ENCODE data around the gene CMSS1. TPM values are rescaled to one million over a fixed set of nuclear protein-coding genes. Genes with fewer than 3 reads are reported as not detected.

Gene CMSS1
- total and polyA plus RNA-seq, 8 donors: 14.4 to 29.9 (median 15.9) TPM

DNA sequence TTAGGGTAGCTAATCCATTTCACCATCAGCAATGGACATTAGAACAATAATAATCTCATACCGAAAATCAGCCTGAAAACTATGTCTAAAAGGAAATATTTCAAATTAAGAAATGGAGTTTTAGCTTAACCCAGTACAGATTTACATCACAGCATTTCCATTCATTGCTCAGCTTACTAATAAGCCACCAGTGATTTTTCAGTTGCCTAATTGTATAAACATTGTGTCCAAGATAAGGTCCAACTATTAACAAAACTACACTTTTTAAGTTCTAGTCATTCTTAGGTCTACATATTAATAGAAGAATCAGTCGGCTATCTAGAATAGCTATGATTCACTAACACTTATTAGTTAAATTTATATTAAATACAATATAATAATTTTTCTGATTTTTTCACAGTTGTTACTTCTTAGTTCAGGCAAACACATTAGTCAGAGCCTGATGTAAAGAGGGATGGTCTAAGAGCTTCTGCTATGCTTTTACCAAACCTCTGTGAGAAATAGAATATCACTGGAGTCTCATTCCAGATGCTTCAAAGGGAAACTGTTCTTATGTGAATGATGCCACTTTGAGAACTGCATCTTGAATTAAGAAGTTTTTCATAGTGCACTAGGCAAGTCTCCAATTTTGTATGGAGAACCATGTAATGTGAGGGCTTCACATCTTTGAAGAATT is 74.1 kb downstream of the CMSS1 start:
- Histone ChIP-seq H3K4me1 (no peaks in the 10 kb centered on the region), H3K27ac (no peak overlapping the region), H3K4me3 (no peak overlapping the region), H3K36me3 (no peaks in the 10 kb centered on the region), H3K9me3 (no peaks in the 10 kb centered on the region), H3K27me3 (no peaks in the 10 kb centered on the region)
- no peak for DNase-seq
- no peak for FAIRE-seq
- TF ChIP-seq, protein P1, sequence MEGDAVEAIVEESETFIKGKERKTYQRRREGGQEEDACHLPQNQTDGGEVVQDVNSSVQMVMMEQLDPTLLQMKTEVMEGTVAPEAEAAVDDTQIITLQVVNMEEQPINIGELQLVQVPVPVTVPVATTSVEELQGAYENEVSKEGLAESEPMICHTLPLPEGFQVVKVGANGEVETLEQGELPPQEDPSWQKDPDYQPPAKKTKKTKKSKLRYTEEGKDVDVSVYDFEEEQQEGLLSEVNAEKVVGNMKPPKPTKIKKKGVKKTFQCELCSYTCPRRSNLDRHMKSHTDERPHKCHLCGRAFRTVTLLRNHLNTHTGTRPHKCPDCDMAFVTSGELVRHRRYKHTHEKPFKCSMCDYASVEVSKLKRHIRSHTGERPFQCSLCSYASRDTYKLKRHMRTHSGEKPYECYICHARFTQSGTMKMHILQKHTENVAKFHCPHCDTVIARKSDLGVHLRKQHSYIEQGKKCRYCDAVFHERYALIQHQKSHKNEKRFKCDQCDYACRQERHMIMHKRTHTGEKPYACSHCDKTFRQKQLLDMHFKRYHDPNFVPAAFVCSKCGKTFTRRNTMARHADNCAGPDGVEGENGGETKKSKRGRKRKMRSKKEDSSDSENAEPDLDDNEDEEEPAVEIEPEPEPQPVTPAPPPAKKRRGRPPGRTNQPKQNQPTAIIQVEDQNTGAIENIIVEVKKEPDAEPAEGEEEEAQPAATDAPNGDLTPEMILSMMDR (IDR thresholded peaks at IDR 0.05): no peak
- WGBS, 2 donors: 89 to 92% methylated on average over 2 of the region's 2 CpGs
- no peak for ATAC-seq
- intact Hi-C loops (cut with DNase I): no loop called here

DNA sequence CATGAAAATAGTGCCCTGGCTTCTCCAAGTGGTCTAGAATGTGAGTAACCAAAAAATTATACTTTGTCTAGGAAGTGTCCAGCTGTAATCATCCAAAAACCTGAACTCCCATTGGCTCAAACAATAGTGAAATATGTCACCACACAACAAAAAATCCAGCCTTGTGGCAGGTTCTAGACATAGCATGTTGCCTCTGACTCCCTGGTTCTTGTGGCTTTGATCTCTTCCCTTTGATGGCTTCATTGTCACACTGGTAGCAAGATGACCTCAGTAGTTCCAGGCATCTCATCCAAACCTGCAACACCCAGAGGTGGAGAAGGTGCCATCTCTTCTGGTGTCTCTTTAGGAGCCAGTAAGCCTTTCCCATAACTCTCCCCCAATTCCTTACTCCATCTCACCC is 74.7 kb downstream of the CMSS1 start:
- no peaks in the 10 kb centered on the region for H3K4me1 ChIP-seq
- FAIRE-seq: no peak
- intact Hi-C loops (cut with DNase I): no loop called here

DNA sequence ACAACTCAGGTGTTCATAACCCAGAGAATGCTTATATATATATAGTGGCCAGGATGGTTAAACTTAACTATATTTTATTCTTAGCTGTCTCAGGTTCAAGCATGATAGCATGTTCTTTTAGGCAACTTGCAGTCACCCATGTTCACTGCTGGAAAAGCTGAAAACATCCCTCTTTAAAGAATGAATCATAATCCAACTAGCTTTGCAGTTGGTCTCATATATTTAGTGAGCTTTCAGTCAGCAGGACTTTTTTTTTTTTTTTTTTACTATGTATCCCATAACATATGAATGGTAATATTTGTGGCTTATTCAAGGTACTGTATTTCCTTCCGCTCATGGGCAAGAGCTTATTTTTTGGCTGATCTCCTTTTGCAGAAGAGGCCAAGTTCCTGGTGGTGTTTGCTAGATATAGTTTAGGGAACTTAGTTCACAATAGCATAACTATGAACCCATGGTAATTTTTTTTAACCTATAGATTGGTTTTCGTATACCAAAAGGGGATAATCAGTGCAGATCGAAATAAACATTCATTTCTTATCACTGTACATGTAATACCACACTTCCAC is 77.6 kb downstream of the CMSS1 start:
- DNase-seq (no peak), ATAC-seq (peak in 1 of 4 donors; percentile 27), FAIRE-seq (no peak)
- no peaks in the 10 kb centered on the region for H3K9me3 ChIP-seq
- H3K36me3 ChIP-seq: no peaks in the 10 kb centered on the region
- no peaks in the 10 kb centered on the region for H3K27me3 ChIP-seq
- no peak overlapping the region for H3K27ac ChIP-seq
- TF ChIP-seq, protein P1 (IDR thresholded peaks at IDR 0.05): no peak
- 92 to 93% methylated on average over 3 of the region's 3 CpGs for WGBS, 2 donors
- intact Hi-C loops (cut with DNase I): no loop called here
- no peak overlapping the region for H3K4me3 ChIP-seq
- H3K4me1 ChIP-seq: no peaks in the 10 kb centered on the region

More for the DNA sequence above, 74.7 kb downstream of the CMSS1 start:
- no peaks in the 10 kb centered on the region for H3K9me3 ChIP-seq
- ATAC-seq (no peak), DNase-seq (no peak)
- no peak overlapping the region for H3K4me3 ChIP-seq
- no peak overlapping the region for H3K27ac ChIP-seq
- no peaks in the 10 kb centered on the region for H3K36me3 ChIP-seq
- TF ChIP-seq, protein P1 (IDR thresholded peaks at IDR 0.05): no peak
- no peaks in the 10 kb centered on the region for H3K27me3 ChIP-seq

DNA sequence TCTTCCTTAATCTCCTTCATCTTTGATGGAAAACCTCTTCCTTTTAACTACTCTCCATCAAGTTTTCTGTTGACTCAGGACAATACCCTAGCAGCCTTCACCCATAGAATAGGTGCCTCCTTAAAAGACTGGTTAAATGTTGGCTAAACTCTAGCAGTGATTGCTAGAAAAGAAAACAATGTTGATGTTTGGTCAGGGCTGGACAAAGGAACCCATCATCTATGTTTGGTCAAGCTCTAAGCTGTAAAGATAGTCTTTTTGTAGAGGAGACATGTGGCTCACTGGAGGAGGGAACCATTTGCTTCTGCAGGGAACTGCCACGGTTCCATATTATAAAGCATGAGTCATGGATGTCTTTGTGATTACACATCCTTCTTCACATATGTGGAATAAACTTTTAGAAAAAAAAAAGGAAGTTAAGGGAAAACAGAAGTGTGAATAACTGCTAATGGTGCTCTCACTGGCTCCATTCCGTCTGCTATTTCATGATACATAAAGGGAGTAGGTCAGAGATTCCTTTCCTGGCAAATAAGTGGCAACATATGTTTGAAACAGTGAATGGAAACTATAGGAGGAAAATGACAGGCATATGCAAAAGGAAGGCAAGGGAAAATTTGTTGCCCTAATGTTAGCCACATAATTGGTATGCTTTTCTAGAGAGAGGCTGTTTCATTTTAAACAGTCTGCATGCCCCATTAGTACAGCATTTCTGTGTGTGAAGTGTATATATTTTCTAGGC is 78.2 kb downstream of the CMSS1 start:
- H3K27ac ChIP-seq: no peak overlapping the region
- ATAC-seq (peak in 3 of 4 donors; percentile 21 to 74 (median 66)), FAIRE-seq (no peak), DNase-seq (no peak)
- peaks cover 0 to 5% (median under 1%) of the 10 kb centered on the region in 3 donors for H3K4me1 ChIP-seq
- H3K9me3 ChIP-seq: no peaks in the 10 kb centered on the region
- TF ChIP-seq, protein P1 (IDR thresholded peaks at IDR 0.05): no peak
- intact Hi-C loops (cut with DNase I): no loop called here
- H3K4me3 ChIP-seq: no peak overlapping the region
- 84 to 90% methylated on average over 2 of the region's 2 CpGs for WGBS, 2 donors
- H3K36me3 ChIP-seq: no peaks in the 10 kb centered on the region
- no peaks in the 10 kb centered on the region for H3K27me3 ChIP-seq
